IMR-90 (cell line): ENCODE measurements around the gene QDPR. TPM values are rescaled to one million over a fixed set of nuclear protein-coding genes. Genes with fewer than 3 reads are reported as not detected.

Experiments
- ATAC-seq: fragments of 200-7000 bp; cut with Tn5 transposase; 2 replicates; pipeline ENCODE4 v1.9.1; 2020; ENCODE audit warnings: low read depth, mild to moderate bottlenecking, moderate library complexity
- BruUV-seq: library from RNA; stranded (reverse); fragments of 400-500 nt; replicated peaks from 2 replicates; lab custom pipeline; 2021; lab: Mats Ljungman, UMichigan
- CTCF ChIA-PET: fragments of 300-600 bp; formaldehyde crosslinking; extraction: SDS; loops from one replicate; lab custom pipeline; 2021; ENCODE audit warnings: antibody characterized with exemption; lab: Yijun Ruan, JAX
- POLR2A ChIA-PET: fragments of 300-600 bp; sonication (Branson Sonifier 250); formaldehyde crosslinking; loops from one replicate; lab custom pipeline; 2022; ENCODE audit warnings: antibody characterized with exemption; ENCODE audit not compliant: unreplicated experiment; lab: Charles Lee
- DNase-seq: peaks from one replicate; pipeline ENCODE4 v3.0.0; 2013
- H2AFZ ChIP-seq: replicated peaks from 2 replicates; pipeline ENCODE3; 2013; ENCODE audit warnings: low read length, mild to moderate bottlenecking; ENCODE audit not compliant: poor library complexity
- H2AK5ac ChIP-seq: 2 replicates; pipeline ENCODE4 v1.6.1; 2013; ENCODE audit warnings: low read depth, low read length, inconsistent platforms
- H2AK9ac ChIP-seq: replicated peaks from 2 replicates; pipeline ENCODE3; 2013; ENCODE audit warnings: mild to moderate bottlenecking, low read depth, low read length, moderate library complexity; ENCODE audit not compliant: poor library complexity
- H2BK120ac ChIP-seq: 2 replicates; pipeline ENCODE4 v1.6.1; 2013; ENCODE audit warnings: low read depth, low read length, inconsistent platforms
- H2BK15ac ChIP-seq: 3 replicates; pipeline ENCODE4 v1.6.1; 2013; ENCODE audit warnings: low read depth, low read length, inconsistent platforms
- H2BK20ac ChIP-seq: 2 replicates; pipeline ENCODE4 v1.6.1; 2013; ENCODE audit warnings: low read depth, mild to moderate bottlenecking, inconsistent platforms, low read length, moderate library complexity
- H2BK5ac ChIP-seq: 2 replicates; pipeline ENCODE4 v1.6.1; 2013; ENCODE audit warnings: mild to moderate bottlenecking, low read depth, low read length, inconsistent platforms; ENCODE audit not compliant: poor library complexity, severe bottlenecking
- H3K14ac ChIP-seq: replicated peaks from 2 replicates; pipeline ENCODE4 v1.6.1; 2013; ENCODE audit warnings: low read depth, low read length, inconsistent platforms
- H3K18ac ChIP-seq: 2 replicates; pipeline ENCODE4 v1.6.1; 2013; ENCODE audit warnings: low read depth, low read length, control low read depth
- H3K23ac ChIP-seq: 2 replicates; pipeline ENCODE4 v1.6.1; 2013; ENCODE audit warnings: low read depth, low read length, inconsistent platforms
- H3K27ac ChIP-seq: 2 replicates; pipeline ENCODE4 v1.5.1; 2013; ENCODE audit warnings: mild to moderate bottlenecking, control low read depth, low read length; ENCODE audit not compliant: insufficient read depth
- H3K27me3 ChIP-seq: 2 replicates; pipeline ENCODE4 v1.6.1; 2013; ENCODE audit warnings: low read length; ENCODE audit not compliant: control insufficient read depth, insufficient read depth
- H3K36me3 ChIP-seq: 2 replicates; pipeline ENCODE4 v1.6.1; 2013; ENCODE audit warnings: low read length, mixed read lengths; ENCODE audit not compliant: control insufficient read depth, insufficient read depth
- H3K4ac ChIP-seq: 2 replicates; pipeline ENCODE4 v1.6.1; 2013; ENCODE audit warnings: low read depth, low read length, inconsistent platforms
- H3K4me1 ChIP-seq: 2 replicates; pipeline ENCODE4 v1.6.1; 2013; ENCODE audit warnings: low read length, mixed read lengths; ENCODE audit not compliant: control insufficient read depth, insufficient read depth
- H3K4me2 ChIP-seq: 2 replicates; pipeline ENCODE4 v1.6.1; 2013; ENCODE audit warnings: low read depth, mild to moderate bottlenecking, control low read depth, low read length, moderate library complexity
- H3K4me3 ChIP-seq: 2 replicates; pipeline ENCODE4 v1.5.1; 2013; ENCODE audit warnings: low read depth, mild to moderate bottlenecking, control low read depth, low read length, moderate library complexity; ENCODE audit not compliant: insufficient read depth
- H3K56ac ChIP-seq: 2 replicates; pipeline ENCODE4 v1.6.1; 2013; ENCODE audit warnings: low read length, inconsistent platforms; ENCODE audit not compliant: insufficient read depth; ENCODE audit errors: extremely low read depth
- H3K79me1 ChIP-seq, 2 experiments: 2 replicates each; pipeline ENCODE4 v1.6.1; 2013; ENCODE audit warnings: low read length in 2 of 2, inconsistent platforms in 1 of 2, low read depth in 1 of 2
- H3K9ac ChIP-seq: 2 replicates; pipeline ENCODE4 v1.6.1; 2013; ENCODE audit warnings: low read depth, low read length, control low read depth
- H3K9me1 ChIP-seq: 2 replicates; pipeline ENCODE4 v1.6.1; 2013; ENCODE audit warnings: low read length, inconsistent platforms; ENCODE audit not compliant: insufficient read depth
- H3K9me3 ChIP-seq: 2 replicates; pipeline ENCODE4 v1.6.1; 2013; ENCODE audit warnings: low read length; ENCODE audit not compliant: control insufficient read depth, insufficient read depth
- H4K20me1 ChIP-seq: 2 replicates; pipeline ENCODE4 v1.6.1; 2013; ENCODE audit warnings: low read length, inconsistent platforms; ENCODE audit not compliant: insufficient read depth
- H4K5ac ChIP-seq: 2 replicates; pipeline ENCODE4 v1.6.1; 2013; ENCODE audit warnings: mild to moderate bottlenecking, low read depth, low read length, control low read depth
- H4K8ac ChIP-seq, 2 experiments: 2 replicates each; pipeline ENCODE4 v1.6.1; 2013; ENCODE audit warnings: low read depth in 2 of 2, low read length in 2 of 2, control low read depth in 1 of 2, inconsistent platforms in 1 of 2
- H4K91ac ChIP-seq: 2 replicates; pipeline ENCODE4 v1.6.1; 2013; ENCODE audit warnings: low read depth, low read length, inconsistent platforms; ENCODE audit not compliant: insufficient read depth
- CHD1 ChIP-seq: IDR thresholded peaks from 2 replicates; pipeline ENCODE4 v1.6.1; 2012; ENCODE audit warnings: low read depth, low read length, improper control_type of control experiment
- POLR2A ChIP-seq: IDR thresholded peaks from 2 replicates; pipeline ENCODE4 v1.6.1; 2012; ENCODE audit warnings: mild to moderate bottlenecking, low read depth, low read length
- WGBS, 2 experiments: methylation state at CpG; one replicate each; pipeline versions ENCODE4 v1.1.5 to v1.1.7; 2013; ENCODE audit warnings: missing lambda C conversion rate in 2 of 2; ENCODE audit not compliant: insufficient read length in 1 of 2; ENCODE audit errors: extremely low coverage in 2 of 2; 5-methylcytosine and 5-hydroxymethylcytosine counted together
- dilution Hi-C: fragments of 300-500 bp; cut with HindIII; formaldehyde crosslinking; loops from one replicate; pipeline ENCODE4 v1.14.3; 2018; ENCODE audit warnings: low sequenced_read_pairs; ENCODE audit not compliant: unreplicated experiment
- in situ Hi-C: fragments of 300-500 bp; cut with MboI; formaldehyde crosslinking; loops from 3 replicates; pipeline ENCODE4 v1.14.3; 2019; ENCODE audit warnings: low sequenced_read_pairs, inconsistent platforms, mixed read lengths
- intact Hi-C: fragments of 100-400 bp; cut with micrococcal nuclease; formaldehyde crosslinking; loops from 2 replicates; pipeline ENCODE4 v1.10.0; 2022
- polyA plus RNA-seq, 3 experiments: library from polyadenylated mRNA; depleted of rRNA; stranded (reverse); fragments of >200 nt; gene quantifications; 2 replicates each; pipeline ENCODE4 v1.2.3, GENCODE V29; 2012; ENCODE audit warnings: low replicate concordance in 1 of 3
- total RNA-seq: library from RNA; depleted of rRNA; stranded (reverse); fragments of >200 nt; gene quantifications from 2 replicates; pipeline ENCODE4 v1.2.3, GENCODE V29; 2012

The QDPR gene
- total and polyA plus RNA-seq, 2 of the 4 experiments (the other 2 are of a cell fraction), result 10.4 to 31.1 TPM

DNA sequence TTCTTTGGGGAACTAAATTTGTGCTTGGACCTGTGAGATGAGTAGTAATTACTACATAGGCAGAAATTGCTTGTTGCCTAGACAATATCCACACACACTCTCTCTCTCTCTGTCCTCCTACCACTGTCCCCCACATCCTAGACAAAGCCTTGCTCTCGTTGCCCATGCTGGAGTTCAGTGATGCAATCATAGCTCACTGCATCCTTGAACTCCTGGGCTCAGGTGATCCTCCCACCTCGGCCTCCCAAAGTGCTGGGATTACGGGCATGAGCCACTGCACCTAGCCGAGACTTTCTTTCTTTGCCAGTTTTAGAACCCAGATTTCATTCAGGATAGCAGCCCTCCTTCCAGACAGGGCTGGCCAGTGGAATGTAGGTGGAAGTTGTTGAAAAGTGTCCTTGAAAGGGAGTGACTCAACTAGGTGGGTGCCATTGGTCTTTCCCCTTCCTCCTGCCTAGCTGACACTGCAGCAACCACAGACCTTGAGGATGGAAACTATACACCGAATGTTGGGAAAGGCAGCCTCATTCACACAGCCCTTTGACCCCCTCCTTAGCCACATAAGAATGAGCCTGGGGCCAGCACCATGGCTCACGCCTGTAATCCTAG, 48.3 kb upstream of the QDPR start:
- H2BK5ac ChIP-seq, result no peak overlapping the region
- H3K79me1 ChIP-seq, result no peaks in the 10 kb centered on the region
- ChIA-PET CTCF (interaction anchor here (0.6 to 1.8 kb wide), 2 partner anchors 10 to 11 kb away, joined by 3 to 5 read pairs; no protein-coding TSS in a partner anchor), POLR2A (no interaction called here)
- H2BK120ac ChIP-seq, result no peak overlapping the region
- ATAC-seq (no peak), DNase-seq (no peak)
- WGBS, 2 experiments, result no CpG with 5 or more reads among the region's 6 CpGs
- H3K27me3 ChIP-seq, result peaks cover 4% of the 10 kb centered on the region; the same call in 1 of the 2 replicates
- no peak overlapping the region for H3K4me2 ChIP-seq
- no peak overlapping the region for H3K23ac ChIP-seq
- no peaks in the 10 kb centered on the region for H3K9me3 ChIP-seq
- no peaks in the 10 kb centered on the region for H4K20me1 ChIP-seq
- no peak overlapping the region for H3K9ac ChIP-seq
- H4K91ac ChIP-seq, result no peak overlapping the region
- no peaks in the 10 kb centered on the region for H3K4me1 ChIP-seq
- H2AFZ ChIP-seq, result no peak overlapping the region
- dilution Hi-C loops (no loop called here), intact Hi-C loops (no loop called here), in situ Hi-C loops (no loop called here)
- no peak overlapping the region for H3K18ac ChIP-seq
- H2BK15ac ChIP-seq, result no peak overlapping the region
- H2AK9ac ChIP-seq, result no peak overlapping the region
- TF ChIP-seq CHD1 (no peak), POLR2A (no peak)
- no peak overlapping the region for H3K4ac ChIP-seq
- H3K56ac ChIP-seq, result no peak overlapping the region
- no peak overlapping the region for H3K14ac ChIP-seq
- H3K9me1 ChIP-seq, result no peaks in the 10 kb centered on the region
- no peak overlapping the region for H4K5ac ChIP-seq
- no TSS peak for BruUV-seq
- no peak overlapping the region for H2AK5ac ChIP-seq
- H2BK20ac ChIP-seq, result no peak overlapping the region
- H4K8ac ChIP-seq, result no peak overlapping the region
- no peak overlapping the region for H3K4me3 ChIP-seq
- no peak overlapping the region for H3K27ac ChIP-seq
- H3K36me3 ChIP-seq, result no peaks in the 10 kb centered on the region
